NCI-H187 (cell line): ENCODE data around the gene PDSS2.
"Not testable (repeated sequence)": the region's sequence is repeated elsewhere in the genome, so short reads cannot be mapped to it uniquely, and the experiment has no call there.

ENCODE experiments used
- DNase-seq, 2 experiments: peaks; one replicate each; lab custom pipeline; 2025; lab: John Stamatoyannopoulos, UW

PDSS2 gene

GRCh38 chr6:107321793-107322192, 137.6 kb downstream of the PDSS2 start:
- DNase-seq, result no peak

GRCh38 chr6:107319906-107320530, 139.3 kb downstream of the PDSS2 start:
- DNase-seq, result no peak

DNA sequence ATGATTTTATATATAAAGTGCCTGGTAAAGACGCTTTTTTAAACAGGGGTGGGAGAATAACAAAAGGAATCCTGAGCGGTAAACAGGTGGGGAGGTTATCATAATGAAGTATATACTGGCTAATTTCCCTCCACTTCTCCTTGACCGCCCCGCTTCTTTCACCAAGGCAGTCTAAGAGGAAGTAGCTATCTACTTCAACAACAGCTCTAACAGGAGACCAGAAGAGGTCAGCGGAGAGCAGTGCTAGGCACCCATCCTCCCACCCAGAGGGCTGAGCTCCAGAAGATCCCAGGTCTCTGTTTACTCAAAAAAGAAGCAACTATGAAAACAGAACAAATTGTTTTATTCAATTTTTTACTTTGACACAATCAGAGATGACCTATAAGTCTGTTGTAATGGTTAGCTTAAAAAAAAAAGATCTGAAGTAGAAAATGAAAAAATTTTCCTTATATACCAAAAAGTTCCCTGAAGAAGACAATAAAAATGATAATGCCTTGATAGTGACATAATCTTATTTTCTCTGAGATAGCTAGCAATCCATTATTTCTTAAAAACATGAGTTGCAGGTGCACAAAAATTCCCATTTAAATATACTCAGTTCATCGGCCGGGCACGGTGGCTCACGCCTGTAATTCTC, 141.1 kb downstream of the PDSS2 start:
- peak; percentile 3 to 15 for DNase-seq

GRCh38 chr6:107315114-107315513, 144.2 kb downstream of the PDSS2 start:
- DNase-seq, result no peak

DNA sequence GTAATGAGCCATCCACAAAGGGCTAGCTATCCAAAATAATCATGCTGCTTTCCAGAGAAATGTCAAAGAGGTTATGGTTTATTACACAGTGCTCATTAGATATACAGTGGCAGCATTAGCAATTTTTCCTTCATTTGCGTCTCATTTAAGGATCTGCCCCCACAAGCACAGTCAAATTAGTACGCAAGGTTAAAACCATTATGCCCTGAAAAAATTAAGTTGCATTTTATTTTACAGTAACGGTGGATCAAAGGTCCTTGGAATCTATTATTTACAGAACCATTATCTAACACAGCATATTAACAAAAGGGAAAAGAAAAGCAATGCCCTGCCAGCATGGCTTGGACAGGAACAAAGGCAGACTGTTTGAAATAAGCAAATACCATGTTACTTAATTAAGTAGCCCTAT, 144.8 kb downstream of the PDSS2 start:
- DNase-seq, result no peak

DNA sequence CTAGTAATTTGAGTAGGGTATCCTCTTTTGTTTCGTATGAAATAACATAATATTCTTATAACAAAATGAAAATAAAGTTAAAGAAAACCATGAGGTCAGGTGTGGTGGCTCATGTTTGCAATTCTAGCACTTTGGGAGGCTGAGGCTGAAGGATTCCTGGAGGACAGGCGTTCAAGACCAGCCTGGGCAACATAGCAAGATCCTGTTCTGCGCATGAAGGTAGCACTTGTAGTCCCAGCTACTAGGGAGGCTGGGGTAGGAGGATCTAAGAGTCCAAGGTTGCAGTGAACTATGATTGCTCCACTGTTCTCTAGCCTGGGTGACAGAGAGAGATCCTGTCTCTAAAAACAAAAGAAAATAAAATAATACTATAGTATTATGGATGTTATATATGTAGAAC, 145.6 kb downstream of the PDSS2 start:
- no peak for DNase-seq

GRCh38 chr6:107310362-107310761, 149.0 kb downstream of the PDSS2 start:
- DNase-seq, result no peak

DNA sequence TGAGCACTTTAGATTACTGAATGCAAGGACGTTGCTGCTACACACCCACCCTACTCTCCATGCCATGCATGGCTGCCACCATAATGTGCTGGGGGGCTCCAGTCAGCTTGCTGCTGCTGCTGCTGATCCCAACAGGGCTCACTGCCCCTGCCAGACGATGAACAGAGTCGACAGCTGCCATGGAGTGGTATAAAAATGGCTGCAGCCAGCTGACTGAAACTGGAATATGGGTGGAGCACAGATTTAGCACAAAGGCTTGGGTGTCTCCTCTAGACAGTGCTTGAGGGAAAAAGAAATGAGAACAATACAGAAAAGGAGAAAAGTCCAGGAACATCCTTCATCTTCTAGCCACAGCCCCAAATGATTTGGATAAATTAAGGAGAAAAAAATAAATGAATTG, 150.7 kb downstream of the PDSS2 start:
- no peak for DNase-seq

DNA sequence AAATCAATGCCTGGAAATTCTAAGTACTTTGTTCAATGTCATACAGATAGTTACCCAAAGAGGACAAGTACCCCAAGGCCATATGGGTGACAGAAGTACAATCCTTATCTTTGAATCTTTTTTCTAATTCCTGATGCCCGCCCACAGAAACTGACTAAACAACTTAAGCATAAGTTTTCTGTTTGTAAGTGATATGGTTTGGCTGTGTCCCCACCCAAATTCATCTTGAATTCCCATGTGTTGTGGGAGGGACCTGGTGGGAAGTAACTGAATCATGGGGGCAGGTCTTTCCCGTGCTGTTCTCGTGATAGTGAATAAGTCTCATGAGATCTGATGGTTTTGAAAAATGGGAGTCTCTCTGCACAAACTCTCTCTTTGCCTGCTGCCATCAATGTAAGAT, 153.4 kb downstream of the PDSS2 start:
- DNase-seq, result not testable (repeated sequence)

- no peak for DNase-seq
Observed at GRCh38 chr6:107305391-107305790, 154.0 kb downstream of the PDSS2 start.

DNA sequence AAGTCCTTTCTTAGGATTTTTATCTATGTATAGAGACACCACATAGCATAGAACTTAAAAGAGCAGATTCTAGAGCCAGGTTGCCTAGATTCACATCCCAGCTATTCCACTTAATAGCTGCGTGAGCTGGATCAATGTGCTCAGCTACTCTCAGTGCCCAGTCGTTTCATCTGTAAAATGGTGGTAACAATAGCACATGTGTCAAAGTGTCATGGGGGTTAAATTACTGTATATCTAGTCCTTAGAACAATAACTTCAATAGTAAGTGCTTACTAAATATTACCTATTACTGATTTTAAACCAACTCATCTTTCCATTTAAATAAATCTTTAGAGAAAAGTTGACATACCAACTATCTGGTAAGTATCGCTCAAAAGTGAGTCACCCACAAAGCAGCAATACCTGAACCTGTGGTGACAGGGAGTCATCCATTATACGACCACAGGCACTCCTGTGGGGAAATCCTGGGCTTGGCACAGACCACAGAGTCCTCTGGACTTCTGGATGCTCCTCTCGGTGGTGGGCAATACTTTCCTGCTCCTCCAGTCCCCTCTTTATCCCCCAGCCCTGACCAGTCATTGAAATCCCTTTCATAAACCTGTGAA, 154.8 kb downstream of the PDSS2 start:
- DNase-seq, result no peak

DNA sequence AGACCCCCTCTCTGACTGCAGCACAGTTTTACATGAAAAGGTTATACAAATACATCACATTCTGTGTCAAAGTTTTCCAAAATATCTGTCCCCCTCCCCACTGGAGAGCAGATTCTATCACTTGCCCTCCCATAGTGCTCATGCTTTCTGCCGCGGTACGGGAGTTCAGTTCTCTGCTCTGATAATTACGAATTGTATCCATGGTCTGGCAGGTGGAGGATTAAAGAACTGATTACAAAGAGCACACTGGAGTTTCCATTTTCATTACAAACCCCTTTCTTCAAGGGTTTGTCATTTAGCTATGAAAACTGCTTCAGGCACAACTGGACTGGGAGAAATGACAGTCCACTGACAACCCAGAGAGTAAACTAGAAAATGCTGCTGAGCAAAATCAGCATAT, 166.0 kb downstream of the PDSS2 start:
- no peak for DNase-seq

GRCh38 chr6:107292715-107293271, 166.6 kb downstream of the PDSS2 start:
- DNase-seq, result no peak

DNA sequence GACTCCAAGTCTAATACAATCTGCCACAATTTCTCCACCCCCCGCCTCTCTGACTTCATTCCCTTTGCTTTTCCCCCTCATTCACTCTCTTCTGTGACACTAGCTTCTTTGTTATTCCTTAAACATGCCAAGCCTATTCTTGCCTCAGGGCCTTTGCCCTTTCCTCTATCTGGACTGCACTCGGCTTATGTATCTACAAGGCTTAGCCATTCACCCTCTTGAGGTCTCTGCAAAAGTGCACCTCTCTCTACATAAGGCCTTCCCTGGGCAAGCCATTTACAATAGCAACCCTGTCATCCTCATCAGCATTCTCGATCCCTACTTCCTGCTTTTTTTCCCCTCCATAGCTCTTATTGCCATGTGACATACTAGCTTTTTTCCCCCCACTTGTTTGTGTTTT, 168.9 kb downstream of the PDSS2 start:
- DNase-seq, result no peak

- not testable (repeated sequence) for DNase-seq
Observed at GRCh38 chr6:107289258-107289657, 170.1 kb downstream of the PDSS2 start.

- DNase-seq, result not testable (repeated sequence)
Observed at GRCh38 chr6:107285683-107286082, 173.7 kb downstream of the PDSS2 start.

DNA sequence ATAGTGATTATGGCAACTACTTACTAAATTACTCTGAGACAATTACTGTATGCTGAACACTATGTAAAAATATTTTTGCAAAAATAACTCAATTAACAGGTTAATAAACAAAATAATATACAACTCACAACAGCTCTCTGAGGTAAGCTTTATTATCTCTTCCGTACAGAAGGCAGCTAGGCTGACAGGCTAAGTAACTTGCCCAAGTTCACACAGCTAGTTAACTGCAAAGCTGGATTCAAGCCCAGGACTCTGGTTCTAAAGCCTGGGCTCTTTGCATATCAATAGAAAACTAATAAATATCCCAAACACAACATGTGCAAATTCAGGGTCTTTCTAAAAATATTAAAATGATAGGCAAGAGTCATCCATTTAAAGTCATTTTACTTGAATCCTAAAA, 174.6 kb downstream of the PDSS2 start:
- no peak for DNase-seq

- no peak for DNase-seq
Observed at GRCh38 chr6:107280791-107281190, 178.6 kb downstream of the PDSS2 start.

- not testable (repeated sequence) for DNase-seq
Observed at GRCh38 chr6:107280001-107280400, 179.4 kb downstream of the PDSS2 start.

DNA sequence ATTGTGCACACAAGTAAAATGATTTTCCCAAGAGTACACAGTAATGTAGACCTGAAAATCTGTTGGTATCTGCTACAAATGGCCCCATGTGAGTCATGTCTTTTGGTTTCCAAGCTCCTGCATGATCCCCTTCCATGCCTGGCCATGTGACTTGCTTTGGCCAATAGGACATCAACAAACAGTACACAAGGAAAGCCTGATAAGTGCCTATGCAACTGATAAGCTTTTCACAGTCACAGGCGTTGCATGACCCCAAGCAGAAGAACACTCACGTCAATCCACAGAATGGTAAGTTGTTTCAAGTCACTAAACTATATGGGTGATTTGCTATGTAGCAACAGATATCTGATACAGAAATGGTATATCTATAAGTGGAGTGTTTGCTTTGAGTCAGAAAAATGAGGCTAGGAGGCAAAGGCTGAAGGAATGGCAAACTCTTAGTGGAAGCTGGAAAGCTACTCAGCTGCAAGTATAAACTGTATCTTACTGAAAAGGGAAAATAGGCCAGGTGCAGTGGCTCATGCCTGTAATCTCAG, 184.0 kb downstream of the PDSS2 start:
- DNase-seq, result peak; percentile 4 to 33

DNA sequence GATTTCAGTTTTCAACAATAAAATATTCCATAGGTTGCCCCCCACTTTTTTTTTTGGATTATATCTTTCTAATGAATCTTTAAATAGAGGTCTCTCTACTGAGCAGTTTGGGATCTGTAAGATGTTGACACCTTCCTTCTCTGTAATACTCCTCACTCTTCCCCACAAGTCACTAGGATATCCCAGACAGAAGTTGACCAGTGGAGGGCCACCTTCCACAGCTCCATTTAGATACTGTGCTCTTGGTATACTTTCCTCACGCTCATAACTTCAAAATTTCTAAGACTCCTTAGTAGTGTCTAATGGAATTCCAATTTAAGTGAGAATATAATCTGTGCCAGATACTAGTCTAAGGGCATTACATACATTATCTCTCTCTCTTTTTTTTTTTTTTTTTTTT, 185.1 kb downstream of the PDSS2 start:
- DNase-seq, result no peak

GRCh38 chr6:107272246-107272645, 187.1 kb downstream of the PDSS2 start:
- no peak for DNase-seq

GRCh38 chr6:107271208-107271790, 188.1 kb downstream of the PDSS2 start:
- DNase-seq, result no peak
